Measurements from ENCODE around the gene CCDC8.
"Not testable (repeated sequence)": the region's sequence is repeated elsewhere in the genome, so short reads cannot be mapped to it uniquely, and the experiment has no call there.

CCDC8 gene

GRCh38 chr19:46402725-46403124 is 10.6 kb downstream of the CCDC8 start:
- DNase-seq (ENCODE audit: low spot score), result no peak

- not testable (repeated sequence) for DNase-seq (ENCODE audit: low spot score)
Observed at GRCh38 chr19:46397801-46398479, 15.4 kb downstream of the CCDC8 start.

- DNase-seq (ENCODE audit: low spot score), result no peak
Observed at GRCh38 chr19:46394402-46394797, 19.0 kb downstream of the CCDC8 start.

GRCh38 chr19:46393456-46394401 is 19.6 kb downstream of the CCDC8 start:
- DNase-seq (ENCODE audit: low spot score), result no peak

- no peak for DNase-seq (ENCODE audit: low spot score)
Observed at GRCh38 chr19:46392837-46393236, 20.5 kb downstream of the CCDC8 start.

- no peak for DNase-seq (ENCODE audit: low spot score)
Observed at GRCh38 chr19:46392252-46392801, 21.0 kb downstream of the CCDC8 start.

- no peak for DNase-seq (ENCODE audit: low spot score)
Observed at GRCh38 chr19:46391296-46392251, 21.8 kb downstream of the CCDC8 start.

- no peak for DNase-seq (ENCODE audit: low spot score)
Observed at GRCh38 chr19:46390866-46391265, 22.5 kb downstream of the CCDC8 start.

- DNase-seq (ENCODE audit: low spot score), result no peak
Observed at GRCh38 chr19:46390121-46390858, 23.1 kb downstream of the CCDC8 start.

GRCh38 chr19:46388311-46389095 is 24.9 kb downstream of the CCDC8 start:
- DNase-seq (ENCODE audit: low spot score), result no peak

GRCh38 chr19:46387713-46388130 is 25.6 kb downstream of the CCDC8 start:
- DNase-seq (ENCODE audit: low spot score), result no peak

GRCh38 chr19:46386996-46387712 is 26.2 kb downstream of the CCDC8 start:
- no peak for DNase-seq (ENCODE audit: low spot score)

- DNase-seq (ENCODE audit: low spot score), result no peak
Observed at GRCh38 chr19:46386151-46386550, 27.2 kb downstream of the CCDC8 start.

GRCh38 chr19:46385636-46386035 is 27.7 kb downstream of the CCDC8 start:
- DNase-seq (ENCODE audit: low spot score), result no peak

- DNase-seq (ENCODE audit: low spot score), result no peak
Observed at GRCh38 chr19:46384396-46384795, 29.0 kb downstream of the CCDC8 start.

GRCh38 chr19:46383846-46384245 is 29.5 kb downstream of the CCDC8 start:
- no peak for DNase-seq (ENCODE audit: low spot score)

GRCh38 chr19:46383171-46383815 is 30.1 kb downstream of the CCDC8 start:
- DNase-seq (ENCODE audit: low spot score), result no peak

- DNase-seq (ENCODE audit: low spot score), result no peak
Observed at GRCh38 chr19:46381756-46382345, 31.5 kb downstream of the CCDC8 start.

- DNase-seq (ENCODE audit: low spot score), result no peak
Observed at GRCh38 chr19:46381346-46381745, 32.0 kb downstream of the CCDC8 start.
